Measurements from ENCODE around the gene KCNMB1.

Gene KCNMB1

DNA sequence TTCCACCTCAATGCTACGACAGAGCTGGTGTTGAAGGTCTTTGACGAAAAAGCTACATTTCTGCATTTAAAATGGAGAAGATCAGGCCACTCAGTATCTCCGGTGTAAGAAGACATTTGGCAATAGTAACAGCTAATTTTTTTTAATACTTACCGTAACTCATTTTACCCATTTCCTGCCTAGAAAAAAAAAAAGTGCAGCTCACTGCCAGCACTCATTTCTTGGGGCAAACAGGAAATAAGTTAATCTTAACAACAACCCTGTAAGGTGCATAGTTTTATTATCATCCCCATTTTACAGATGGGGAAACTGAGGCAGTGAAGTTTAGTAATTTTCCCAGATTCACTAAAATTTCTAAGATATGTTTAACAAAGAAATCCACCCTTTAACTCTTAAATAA is 27.4 kb upstream of the KCNMB1 start:
- H3K4me3 ChIP-seq (ENCODE audit: low read depth, low read length), result no peak overlapping the region

DNA sequence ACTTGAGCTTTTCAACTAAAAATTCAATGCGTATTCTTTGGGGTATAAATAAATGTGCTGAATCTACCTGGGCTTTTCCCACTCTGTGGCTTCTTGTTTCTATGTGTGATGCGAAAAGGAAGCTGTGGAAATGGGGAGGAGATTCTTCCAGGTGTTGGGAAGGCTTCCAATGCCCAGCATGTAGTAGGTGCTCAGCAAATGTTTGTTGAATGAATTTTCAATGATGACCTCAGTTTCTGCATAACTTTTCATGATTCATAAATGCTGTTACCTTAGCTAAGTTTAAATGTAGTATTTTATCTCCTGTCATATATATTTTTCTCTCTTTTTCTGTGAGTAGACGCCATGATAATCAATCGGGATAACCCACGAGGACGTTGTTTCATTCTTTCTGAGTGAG is 25.6 kb upstream of the KCNMB1 start:
- no peak overlapping the region for H3K4me3 ChIP-seq (ENCODE audit: low read depth, low read length)

DNA sequence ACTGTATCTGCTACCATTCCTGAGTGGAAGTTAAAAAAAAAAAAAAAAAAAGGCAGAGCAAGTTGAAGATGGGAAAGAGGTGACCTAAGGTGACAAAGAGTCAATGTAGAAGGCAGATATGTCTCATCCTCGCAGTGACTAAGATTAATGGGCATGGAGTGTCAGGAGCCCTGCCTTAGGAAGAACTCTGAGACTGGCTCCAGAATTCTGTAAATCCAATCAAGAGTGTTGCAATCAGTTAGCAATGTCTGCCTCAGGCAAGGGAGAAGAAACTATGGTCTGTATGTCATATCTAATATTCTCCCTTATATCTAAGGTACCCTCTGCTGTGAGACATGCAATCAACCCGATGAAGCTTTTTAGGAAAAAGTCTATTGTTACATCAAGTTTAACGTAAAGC is 24.7 kb upstream of the KCNMB1 start:
- H3K4me3 ChIP-seq (ENCODE audit: low read depth, low read length), result no peak overlapping the region

DNA sequence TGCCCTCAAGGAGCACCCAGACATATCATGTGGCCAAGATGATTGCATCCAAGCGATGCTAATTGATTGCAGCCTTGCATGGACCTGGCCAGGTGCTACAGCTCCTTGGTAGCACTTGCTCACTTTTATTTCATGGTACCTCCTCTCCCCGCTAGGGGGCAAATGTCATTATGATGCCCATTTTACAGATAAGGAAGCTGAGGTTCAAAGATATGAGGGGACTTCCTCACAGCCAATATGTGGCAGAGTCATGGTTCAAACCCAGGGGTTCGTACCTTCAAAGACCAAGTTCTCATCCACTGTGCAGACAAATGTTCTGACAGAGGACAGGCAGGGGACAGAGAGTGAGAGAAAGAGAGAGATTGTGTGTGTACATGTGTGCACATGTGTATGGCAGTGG is 21.9 kb upstream of the KCNMB1 start:
- H3K4me3 ChIP-seq (ENCODE audit: low read depth, low read length), result no peak overlapping the region

DNA sequence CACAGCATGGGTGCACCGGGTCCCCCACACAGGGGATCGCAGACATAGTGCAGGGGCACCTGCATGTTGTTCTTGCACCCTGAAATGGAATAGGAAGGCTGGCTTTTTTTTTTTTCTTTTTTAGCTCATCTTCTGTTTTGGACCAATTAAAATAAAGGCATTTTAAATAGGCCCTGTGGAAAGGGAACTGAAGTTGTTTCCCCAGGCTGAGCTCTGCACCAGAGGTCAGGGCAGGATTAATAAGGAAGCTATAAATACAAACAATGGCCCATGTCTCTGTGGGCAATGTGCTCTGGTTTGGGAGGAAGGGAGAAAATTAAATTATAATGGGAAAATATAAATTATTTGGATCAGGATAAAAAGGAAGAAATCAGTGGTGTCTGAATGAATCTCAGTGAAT is 21.2 kb upstream of the KCNMB1 start:
- no peak overlapping the region for H3K4me3 ChIP-seq (ENCODE audit: low read depth, low read length)

DNA sequence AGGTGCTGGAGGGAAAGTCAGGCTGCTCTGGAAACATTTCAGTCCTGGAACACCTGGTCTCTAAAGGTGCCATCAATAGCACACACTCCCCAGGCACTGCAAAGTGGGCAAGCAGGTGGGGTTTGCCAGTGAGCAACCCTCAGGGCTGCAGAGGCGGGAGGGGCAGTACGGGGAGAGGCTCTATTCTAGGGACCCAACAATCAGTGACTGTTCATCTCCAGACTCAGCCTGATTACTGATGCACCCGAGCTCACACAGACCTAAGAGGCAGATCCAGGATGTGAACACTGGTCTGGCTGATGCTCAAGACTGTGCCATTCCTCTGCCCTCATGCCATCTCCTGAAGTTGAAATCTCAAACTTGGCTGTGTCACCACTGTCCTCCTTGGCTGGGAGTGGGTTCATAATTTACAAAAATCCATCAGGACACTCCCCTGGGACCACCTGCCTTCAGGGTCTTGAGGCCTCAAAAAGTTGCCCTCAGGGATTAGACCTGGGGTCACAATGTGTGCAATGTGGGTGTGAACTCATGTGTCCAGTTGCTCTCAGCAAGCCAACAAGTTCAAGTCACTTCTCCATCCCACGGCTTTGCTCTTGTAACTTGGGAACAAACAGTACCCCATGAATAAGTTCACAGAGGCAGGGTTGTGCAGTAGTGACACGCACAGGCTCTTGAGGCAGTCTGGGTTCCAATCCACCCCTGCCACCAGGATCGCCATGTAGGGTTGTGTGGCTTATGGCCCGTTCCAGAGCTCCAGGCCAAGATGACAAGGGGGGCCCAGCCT is 19.9 kb upstream of the KCNMB1 start:
- H3K4me3 ChIP-seq (ENCODE audit: low read depth, low read length), result no peak overlapping the region

DNA sequence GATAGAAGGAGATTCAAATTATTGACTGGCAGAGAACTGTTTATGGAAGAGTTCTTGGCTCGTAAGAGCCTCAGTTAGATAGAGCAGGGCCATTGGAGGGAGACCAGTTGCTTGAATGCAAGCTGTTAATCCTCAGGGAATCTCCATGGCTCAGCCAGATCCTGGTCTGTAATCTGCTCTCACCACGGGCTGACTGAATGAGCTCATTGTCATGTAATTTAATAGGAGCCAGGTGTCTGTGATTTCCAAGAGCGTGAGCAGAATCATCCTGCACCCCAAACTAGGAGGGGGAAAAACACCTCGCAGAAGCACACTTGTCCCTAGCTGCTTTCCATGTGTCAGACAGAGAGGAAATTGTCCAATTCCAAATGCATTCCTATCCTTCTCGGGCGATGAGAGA is 19.1 kb upstream of the KCNMB1 start:
- no peak overlapping the region for H3K4me3 ChIP-seq (ENCODE audit: low read depth, low read length)

DNA sequence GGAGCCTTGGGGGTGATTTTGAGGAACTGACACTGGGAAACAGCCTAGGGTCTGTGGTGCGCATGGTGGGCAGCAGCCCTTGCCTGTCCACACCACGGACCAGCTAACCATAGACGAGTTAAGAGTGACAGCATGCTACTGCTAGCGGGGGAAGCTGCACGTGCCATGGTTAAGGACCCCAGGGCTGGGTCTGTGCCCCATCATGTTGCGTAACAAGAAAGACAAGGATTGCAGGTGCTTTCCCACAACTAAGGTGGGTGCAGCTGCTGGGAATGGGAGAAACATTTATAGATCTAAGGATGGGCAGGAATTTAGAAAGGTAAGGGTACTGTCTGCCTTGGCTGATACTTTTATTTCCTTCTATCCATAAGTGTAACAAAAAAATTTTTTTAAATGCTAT is 17.9 kb upstream of the KCNMB1 start:
- no peak overlapping the region for H3K4me3 ChIP-seq (ENCODE audit: low read depth, low read length)

DNA sequence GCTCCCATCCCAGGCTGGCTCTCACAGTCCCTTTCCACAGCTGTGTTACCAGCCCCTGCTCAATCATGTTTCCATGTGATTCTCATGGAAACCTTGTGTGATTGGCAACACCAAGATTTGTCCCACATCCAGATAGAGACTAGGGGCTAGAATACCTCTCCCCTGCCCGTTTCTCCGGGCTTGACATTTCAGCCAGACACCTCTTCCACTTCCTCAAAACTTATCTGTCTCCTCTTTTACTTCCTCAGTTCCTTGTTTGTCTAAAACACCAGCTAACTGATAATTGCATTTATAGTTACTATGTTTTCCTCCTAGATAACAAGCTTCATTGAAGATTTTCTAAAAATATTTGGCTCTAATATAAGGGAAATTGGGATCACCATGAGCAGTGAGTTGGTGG is 16.6 kb upstream of the KCNMB1 start:
- no peak overlapping the region for H3K4me3 ChIP-seq (ENCODE audit: low read depth, low read length)

DNA sequence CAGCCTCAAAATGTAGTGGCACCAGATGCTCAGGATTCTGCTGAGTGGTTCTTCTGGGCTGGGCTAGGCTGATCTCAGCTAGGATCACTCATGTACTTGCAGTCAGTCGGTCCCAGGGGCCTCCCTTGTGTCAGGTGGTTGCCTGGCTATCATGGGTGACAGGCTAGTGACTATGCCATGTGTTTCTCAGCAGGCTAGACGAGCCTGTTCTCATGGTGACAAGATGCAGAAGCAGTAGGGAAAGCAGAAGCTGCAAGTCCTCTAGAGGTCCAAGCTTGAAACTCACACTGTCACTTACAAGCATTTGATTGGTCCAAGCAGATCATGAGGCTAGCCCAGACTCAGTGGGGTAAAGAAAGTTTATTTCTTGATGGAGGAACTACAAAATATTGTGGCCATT is 15.2 kb upstream of the KCNMB1 start:
- no peak overlapping the region for H3K4me3 ChIP-seq (ENCODE audit: low read depth, low read length)

DNA sequence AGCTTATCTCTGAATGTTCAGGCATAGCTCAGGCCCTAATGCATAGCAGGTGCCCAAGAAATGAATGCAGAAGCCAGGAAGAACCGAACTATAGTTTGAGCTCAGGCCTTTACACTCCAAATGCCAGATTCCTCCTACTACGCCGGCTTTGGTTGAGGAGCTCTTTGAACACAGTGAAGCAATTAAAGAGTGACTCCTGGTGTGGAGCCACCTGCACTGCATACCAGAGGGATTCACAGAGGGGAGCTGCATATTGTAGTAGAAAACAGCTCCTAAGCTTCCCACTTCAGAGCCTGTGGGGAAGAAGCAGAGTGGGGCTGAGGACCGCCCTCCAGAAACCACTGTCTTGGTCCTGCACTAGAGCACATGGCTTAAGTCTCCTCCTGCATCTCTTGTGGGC is 14.5 kb upstream of the KCNMB1 start:
- no peak overlapping the region for H3K4me3 ChIP-seq (ENCODE audit: low read depth, low read length)

DNA sequence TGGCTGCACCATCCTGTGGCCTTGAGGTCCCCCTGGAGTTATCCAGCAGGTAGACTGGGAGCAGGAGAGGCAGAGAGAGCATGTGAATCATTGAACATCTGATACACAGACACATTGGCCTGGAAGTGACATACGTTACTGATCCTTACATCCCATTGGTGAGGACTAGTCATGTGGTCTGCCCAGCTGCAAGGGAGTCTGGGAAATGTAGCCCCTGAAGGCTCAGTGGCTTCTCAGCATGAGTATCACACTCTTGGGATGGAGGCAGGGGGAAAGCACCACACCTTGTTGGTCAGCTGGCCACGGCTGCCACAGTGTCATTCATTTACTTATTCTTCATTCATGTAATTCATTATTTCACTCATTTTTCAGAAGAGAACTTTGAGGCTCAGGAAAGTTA is 13.3 kb upstream of the KCNMB1 start:
- no peak overlapping the region for H3K4me3 ChIP-seq (ENCODE audit: low read depth, low read length)

DNA sequence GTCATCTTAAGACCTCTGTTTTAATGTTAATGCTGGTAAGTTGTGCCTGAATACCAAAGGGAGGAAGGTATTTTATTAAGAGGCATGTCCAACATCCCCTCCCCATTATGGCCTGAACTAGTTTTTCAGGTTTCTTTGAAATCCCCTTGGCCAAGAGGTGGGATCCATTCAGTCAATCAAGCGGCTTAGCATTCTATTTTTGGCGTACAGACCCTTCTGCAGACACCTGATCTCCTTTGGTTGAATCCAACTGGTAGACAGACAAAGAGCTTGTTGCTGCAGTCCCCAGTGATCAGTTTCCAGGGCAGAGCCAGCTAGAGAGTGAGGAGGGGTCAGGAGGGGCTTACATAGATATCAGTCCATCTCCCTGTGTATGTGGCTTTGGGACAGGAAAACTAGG is 7.9 kb upstream of the KCNMB1 start:
- no peak overlapping the region for H3K4me3 ChIP-seq (ENCODE audit: low read depth, low read length)

DNA sequence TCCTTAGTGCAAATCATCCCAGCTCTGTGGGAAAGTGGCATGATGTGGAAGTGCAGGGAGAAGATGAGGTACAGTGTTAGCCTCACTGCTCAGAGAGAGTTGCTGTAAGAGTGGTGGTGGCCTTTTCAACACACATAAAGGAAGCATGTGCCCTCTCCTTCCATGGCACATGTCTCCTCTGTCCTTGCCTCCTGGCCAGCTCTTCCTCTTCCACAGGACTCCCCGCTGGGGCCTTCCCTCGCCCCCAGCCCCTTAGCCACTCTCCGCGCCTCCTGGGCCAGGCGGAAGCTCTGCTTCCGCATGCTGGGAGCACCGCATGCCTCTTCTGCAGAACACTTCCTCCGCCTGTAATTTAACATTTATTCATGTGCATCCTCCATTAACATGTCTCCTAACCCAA is 4.8 kb upstream of the KCNMB1 start:
- H3K4me3 ChIP-seq (ENCODE audit: low read depth, low read length), result no peak overlapping the region

DNA sequence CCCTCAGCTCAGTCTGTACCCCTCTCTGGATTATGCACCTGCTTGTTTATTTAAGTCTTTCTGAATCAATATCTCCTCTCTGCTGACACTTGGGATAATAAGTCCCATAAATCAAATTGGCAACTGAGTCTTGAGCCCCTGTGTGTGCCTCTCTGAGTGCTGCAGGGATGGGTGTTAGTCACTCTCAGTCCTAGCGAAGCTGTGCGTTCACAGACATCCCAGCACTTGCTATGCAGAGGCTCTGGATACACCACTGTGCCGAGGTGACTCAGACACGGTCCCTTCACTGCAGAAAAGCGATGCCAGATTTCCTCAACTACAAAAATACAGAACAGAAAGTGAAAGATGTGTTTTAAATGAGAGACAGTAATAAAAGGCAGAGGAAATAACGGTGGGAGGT is 4.1 kb upstream of the KCNMB1 start:
- H3K4me3 ChIP-seq (ENCODE audit: low read depth, low read length), result no peak overlapping the region

DNA sequence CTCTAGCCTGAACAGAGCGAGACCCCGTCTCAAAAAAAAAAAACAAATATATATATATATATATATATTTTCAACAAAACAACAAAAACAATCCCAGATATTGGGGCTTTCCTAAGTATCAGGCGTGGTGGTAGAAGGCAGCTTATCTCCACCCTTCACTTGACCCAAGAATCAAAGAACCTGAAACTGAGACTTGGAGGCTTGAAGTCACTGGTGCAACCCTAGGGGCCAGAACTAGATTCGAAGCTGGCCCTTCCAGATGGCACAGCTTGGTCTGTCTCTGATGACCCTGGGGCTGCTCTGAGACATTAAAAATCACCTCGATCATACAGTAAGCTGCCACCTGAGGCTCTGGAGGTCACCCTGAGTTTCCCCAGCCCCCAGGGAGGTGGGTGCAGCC is 1.3 kb upstream of the KCNMB1 start:
- H3K4me3 ChIP-seq (ENCODE audit: low read depth, low read length), result no peak overlapping the region

DNA sequence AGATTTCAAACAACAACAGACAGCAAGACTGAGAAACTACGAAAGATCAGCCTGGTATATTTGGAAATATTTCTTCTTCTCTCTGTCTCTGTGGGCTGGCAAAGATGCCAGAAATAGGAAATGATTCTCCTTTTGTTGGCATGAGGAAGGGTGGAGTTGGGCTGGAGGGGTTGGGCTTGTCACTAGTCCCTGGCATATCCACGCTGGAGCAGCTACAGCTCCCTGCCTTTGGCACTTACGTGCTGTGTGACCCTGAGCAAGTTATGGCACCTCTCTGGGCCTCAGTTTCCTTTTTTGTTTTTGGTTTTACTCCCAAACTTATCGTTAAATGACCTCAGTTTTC is 354 bp upstream of the KCNMB1 start:
- no peak overlapping the region for H3K4me3 ChIP-seq (ENCODE audit: low read depth, low read length)

DNA sequence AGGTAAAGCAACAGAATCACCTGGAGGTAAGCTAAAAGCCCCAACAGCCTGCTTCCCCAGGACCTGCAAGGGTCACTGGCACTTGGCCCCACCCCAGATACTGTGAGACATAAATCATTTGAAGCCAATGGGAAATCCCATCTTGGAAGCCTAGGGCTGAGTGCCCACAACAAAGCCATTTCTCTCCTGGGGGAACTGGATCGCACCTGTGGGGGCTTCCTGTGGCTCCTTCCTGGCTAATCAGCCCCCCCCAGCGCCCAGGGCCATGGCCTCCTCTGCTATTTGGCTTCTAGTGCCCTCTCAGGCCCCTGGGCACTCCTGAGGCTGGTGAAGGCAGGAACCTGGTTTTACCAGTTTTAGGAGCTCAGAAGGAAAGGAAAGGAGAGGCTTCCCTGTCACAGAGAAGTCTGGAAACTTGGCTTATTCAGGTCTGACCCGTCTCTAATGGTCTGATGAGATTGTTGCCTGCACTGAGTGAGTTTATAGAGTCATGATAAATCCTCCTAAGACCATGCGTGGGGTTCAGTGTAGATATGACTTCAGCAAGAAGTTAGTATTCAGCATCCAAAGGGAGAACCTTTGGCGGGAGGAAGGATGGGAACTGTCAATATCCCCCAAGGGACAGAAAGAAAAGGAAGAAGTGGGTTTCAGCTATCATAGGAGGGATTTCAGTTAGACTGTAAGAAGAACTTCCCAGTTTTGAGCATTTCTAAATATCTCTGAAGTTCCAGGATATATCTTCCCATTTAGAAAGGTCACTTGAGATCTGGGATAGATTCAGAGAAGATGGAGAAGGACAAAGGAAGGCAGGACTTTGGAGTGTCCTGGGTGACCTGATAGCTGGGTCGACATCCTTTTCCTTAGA is 1.2 kb downstream of the KCNMB1 start:
- no peak overlapping the region for H3K4me3 ChIP-seq (ENCODE audit: low read depth, low read length)

DNA sequence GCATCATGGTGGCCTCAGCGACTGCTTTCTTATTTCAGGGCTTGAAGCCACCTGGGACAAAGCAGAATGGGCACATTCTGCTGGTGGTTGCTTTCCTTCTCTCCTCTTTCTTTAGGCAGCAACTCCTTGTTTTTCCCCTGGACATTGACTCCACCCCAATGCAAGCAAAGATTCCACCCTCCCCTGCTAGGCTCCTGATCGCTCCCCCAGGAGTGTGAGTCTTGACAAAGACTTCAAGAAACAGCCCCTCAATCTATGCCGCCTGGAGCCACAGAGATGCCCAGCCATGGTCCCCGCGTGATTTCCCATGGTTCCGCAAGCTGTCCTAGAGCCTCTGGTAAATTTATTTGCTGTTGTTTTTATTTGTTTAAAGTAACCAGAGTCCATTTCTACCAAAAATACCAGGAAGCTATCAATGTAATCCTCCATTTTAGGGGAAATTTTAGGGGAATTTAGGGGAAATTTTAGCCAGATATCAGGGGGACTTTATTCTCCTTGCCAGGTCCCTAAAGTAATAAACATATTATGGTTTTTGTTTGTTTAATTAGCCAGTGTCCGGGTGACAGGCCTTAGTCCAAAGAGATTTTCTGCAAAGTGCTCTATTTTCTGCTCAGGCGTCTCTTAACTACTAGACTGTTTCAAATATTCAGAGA is 2.3 kb downstream of the KCNMB1 start:
- no peak overlapping the region for H3K4me3 ChIP-seq (ENCODE audit: low read depth, low read length)

DNA sequence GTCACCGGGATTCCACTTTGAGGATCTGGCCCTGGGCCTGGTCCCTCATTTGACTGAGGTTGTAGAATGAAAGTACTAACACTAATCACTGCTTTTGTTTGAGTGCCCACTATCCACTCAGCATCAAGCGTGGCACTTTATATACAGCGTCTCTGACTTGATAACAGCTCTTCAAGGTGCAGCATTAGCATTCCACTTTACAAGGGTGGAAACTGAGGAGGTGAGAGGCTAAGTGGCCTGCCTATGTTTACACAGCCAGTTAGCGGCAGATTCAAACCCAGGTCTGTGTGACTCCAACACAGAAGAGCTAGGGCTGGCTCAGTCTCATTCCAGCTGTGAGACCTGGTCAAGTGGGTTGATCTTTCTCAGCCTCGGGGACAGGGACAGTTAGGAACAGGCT is 5.9 kb downstream of the KCNMB1 start:
- no peak overlapping the region for H3K4me3 ChIP-seq (ENCODE audit: low read depth, low read length)

DNA sequence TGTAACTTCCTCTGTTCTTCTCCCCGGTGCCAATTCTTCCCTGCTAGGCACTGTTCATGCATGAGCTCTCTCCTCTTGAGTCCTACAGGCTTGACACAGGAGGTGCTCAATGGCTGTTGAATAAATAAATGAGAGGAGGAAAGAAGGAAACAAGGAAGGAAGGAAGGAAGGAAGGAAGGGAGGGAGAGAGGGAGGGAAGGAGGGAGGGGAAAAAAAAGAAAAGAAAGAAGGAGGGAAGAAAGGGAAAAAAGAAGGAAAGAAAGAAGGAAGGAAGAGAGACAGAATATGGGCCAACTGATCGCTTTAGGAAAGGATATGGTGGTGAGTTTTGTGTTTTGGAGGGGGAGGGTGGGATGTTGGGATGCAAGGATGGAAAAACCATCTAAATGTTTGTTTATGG is 6.4 kb downstream of the KCNMB1 start:
- no peak overlapping the region for H3K4me3 ChIP-seq (ENCODE audit: low read depth, low read length)

DNA sequence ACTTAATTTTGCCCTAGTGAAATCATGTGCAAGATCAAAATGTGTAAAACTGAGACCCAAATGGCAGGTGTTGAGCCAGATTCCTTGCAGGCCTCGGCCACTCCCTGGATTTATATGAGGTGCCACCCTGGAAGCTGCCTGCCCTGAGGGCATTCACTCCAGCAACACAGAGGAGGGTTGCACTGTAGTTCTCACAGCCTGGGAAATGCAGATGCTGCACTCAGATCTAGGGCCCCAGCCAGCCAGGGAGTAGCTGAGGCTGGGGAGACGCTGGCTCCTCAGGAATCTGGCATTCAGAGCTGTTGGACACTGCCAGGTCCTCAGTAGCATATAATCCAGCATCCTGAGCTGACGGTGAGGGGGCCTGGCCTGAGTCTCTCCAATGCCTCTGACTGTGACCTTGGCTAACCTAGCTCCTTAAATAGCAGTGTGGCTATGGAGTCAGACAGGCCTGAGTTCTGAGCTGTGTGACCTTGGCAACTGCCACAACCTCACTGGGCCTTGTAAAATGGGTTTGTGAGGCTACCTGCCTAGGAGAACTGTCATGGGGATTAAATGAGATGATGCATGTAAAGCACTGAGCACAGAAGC is 8.7 kb downstream of the KCNMB1 start:
- H3K4me3 ChIP-seq (ENCODE audit: low read depth, low read length), result no peak overlapping the region

Measured in iPS-11a (cell line).